ENCODE measurements around the gene RAVER2.

RAVER2 gene

DNA sequence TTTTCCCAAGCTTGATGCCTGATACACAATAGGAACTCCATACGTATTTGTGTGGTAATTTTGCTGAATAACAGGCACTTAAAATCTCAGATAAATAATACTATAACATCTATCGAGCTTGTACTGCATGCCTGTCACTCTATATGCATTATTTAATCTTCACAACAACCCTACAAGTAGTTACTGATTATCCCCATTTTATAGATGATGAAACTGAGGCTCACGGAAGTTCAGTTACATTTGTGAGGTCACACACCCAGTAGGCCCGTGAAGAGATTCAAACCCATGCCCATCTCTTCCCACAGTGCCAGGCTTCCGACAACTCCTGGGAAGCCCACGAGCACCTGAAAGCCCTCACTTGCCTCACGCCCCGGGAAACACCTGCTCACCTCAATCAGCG, 98.8 kb downstream of the RAVER2 start:
- no peak overlapping the region for H3K4me3 ChIP-seq (ENCODE audit: low read depth, low read length)
- no peaks in the 10 kb centered on the region for H3K27me3 ChIP-seq (ENCODE audit: insufficient read depth, low read depth, severe bottlenecking)
- H3K9me3 ChIP-seq (ENCODE audit: severe bottlenecking) = no peaks in the 10 kb centered on the region
- peaks cover 18% of the 10 kb centered on the region for H3K36me3 ChIP-seq
- no peak overlapping the region for H3K27ac ChIP-seq
- TF ChIP-seq, protein P1, sequence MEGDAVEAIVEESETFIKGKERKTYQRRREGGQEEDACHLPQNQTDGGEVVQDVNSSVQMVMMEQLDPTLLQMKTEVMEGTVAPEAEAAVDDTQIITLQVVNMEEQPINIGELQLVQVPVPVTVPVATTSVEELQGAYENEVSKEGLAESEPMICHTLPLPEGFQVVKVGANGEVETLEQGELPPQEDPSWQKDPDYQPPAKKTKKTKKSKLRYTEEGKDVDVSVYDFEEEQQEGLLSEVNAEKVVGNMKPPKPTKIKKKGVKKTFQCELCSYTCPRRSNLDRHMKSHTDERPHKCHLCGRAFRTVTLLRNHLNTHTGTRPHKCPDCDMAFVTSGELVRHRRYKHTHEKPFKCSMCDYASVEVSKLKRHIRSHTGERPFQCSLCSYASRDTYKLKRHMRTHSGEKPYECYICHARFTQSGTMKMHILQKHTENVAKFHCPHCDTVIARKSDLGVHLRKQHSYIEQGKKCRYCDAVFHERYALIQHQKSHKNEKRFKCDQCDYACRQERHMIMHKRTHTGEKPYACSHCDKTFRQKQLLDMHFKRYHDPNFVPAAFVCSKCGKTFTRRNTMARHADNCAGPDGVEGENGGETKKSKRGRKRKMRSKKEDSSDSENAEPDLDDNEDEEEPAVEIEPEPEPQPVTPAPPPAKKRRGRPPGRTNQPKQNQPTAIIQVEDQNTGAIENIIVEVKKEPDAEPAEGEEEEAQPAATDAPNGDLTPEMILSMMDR (IDR thresholded peaks at IDR 0.05; ENCODE audit: low read depth, low read length) = no peak
- DNase-seq = no peak

GRCh38 chr1:64844175-64844574, 99.3 kb downstream of the RAVER2 start:
- H3K27ac ChIP-seq = no peak overlapping the region
- H3K27me3 ChIP-seq (ENCODE audit: insufficient read depth, low read depth, severe bottlenecking) = no peaks in the 10 kb centered on the region
- H3K4me3 ChIP-seq (ENCODE audit: low read depth, low read length) = no peak overlapping the region
- TF ChIP-seq, protein P1 (IDR thresholded peaks at IDR 0.05; ENCODE audit: low read depth, low read length) = no peak
- H3K9me3 ChIP-seq (ENCODE audit: severe bottlenecking) = no peaks in the 10 kb centered on the region
- DNase-seq = no peak
- peaks cover 18% of the 10 kb centered on the region for H3K36me3 ChIP-seq

DNA sequence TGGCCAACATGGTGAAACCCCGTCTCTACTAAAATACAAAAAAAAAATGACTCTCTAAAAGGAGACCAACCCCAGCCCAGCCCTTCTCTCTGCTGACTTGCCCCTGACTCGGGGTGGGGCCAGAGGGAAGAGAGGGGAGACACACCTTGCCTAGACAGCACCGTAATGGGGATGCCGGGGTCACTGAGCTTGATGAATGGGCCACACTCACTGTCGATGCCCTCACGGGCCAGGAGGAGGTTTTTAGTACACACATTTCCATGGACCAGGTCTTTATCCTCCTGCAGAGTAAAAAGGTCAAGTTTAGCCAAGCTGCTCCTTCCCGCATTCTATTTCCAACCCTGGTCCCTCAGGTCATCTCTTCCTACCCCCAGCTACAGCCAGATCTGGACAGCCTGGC, 99.7 kb downstream of the RAVER2 start:
- Histone ChIP-seq H3K27ac (no peak overlapping the region), H3K27me3 (ENCODE audit: insufficient read depth, low read depth, severe bottlenecking) (no peaks in the 10 kb centered on the region), H3K4me3 (ENCODE audit: low read depth, low read length) (no peak overlapping the region), H3K9me3 (ENCODE audit: severe bottlenecking) (no peaks in the 10 kb centered on the region), H3K36me3 (peaks cover 14% of the 10 kb centered on the region)
- TF ChIP-seq, protein P1 (IDR thresholded peaks at IDR 0.05; ENCODE audit: low read depth, low read length) = no peak
- no peak for DNase-seq

- no peak overlapping the region for H3K4me3 ChIP-seq (ENCODE audit: low read depth, low read length)
- H3K36me3 ChIP-seq = peaks cover 5% of the 10 kb centered on the region
- DNase-seq = no peak
- TF ChIP-seq, protein P1 (IDR thresholded peaks at IDR 0.05; ENCODE audit: low read depth, low read length) = no peak
- H3K27ac ChIP-seq = no peak overlapping the region
- H3K27me3 ChIP-seq (ENCODE audit: insufficient read depth, low read depth, severe bottlenecking) = no peaks in the 10 kb centered on the region
- H3K9me3 ChIP-seq (ENCODE audit: severe bottlenecking) = no peaks in the 10 kb centered on the region
These were observed 101.1 kb downstream of the RAVER2 start for GRCh38 chr1:64845831-64846425.

DNA sequence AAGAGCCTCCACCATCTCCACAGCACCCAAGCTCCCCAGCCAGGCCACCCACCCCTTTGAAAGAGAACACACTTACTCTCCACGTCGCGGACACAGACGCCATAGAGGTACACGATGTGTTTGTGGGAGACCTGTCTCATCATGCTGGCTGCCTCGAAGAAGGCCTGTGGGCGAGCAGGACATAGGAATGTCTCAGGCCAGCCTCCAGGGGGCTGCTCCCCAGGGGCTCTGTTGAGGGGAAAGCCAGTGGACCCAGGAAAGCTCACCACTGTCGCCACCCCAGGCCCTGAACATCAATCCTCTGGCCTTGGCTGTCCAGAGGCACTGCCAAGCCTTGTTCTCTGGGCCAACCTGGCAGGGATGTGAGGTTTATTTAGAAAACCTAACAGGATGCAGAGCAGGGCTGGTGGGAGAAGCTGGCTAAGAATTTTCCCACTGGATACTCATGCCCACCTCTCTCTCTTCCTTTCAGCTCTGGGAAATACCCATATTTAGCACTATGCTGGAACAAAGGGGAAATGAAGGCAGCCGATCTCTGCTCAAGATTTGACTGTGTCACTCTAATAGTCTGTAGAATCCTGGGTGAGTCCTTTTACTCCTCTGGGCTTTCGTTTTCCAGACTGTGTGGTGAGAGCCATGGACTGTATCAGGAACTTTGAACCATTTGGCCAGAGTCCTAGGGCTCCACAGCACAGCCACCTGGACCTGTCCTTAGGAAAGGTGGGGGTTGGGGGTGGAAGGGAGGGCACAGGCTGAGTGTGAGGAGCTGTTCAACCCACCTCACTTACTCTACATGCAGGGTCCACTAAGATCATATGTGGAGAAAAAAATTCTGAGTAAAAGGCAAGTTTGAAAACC, 101.9 kb downstream of the RAVER2 start:
- Histone ChIP-seq H3K9me3 (ENCODE audit: severe bottlenecking) (no peaks in the 10 kb centered on the region), H3K27me3 (ENCODE audit: insufficient read depth, low read depth, severe bottlenecking) (no peaks in the 10 kb centered on the region), H3K36me3 (peaks cover 5% of the 10 kb centered on the region), H3K27ac (no peak overlapping the region), H3K4me3 (ENCODE audit: low read depth, low read length) (no peak overlapping the region)
- TF ChIP-seq, protein P1 (IDR thresholded peaks at IDR 0.05; ENCODE audit: low read depth, low read length) = no peak
- no peak for DNase-seq

Data from WERI-Rb-1 (cell line).